Suprapubic skin (tissue), 4 donors: ENCODE measurements around the gene TAAR9.

Experiments used
- EP300 ChIP-seq: sonication (generic); formaldehyde crosslinking; IDR thresholded peaks from one replicate; pipeline ENCODE4 v1.6.1; 2017; ENCODE audit warnings: antibody characterized with exemption
- POLR2A ChIP-seq, 2 donors: fragments of 450-650 bp; IDR thresholded peaks; one replicate each; pipeline ENCODE4 v1.6.1; 2017; ENCODE audit warnings: antibody characterized with exemption in 2 of 2, mild to moderate bottlenecking in 2 of 2, moderate library complexity in 2 of 2
- POLR2AphosphoS5 ChIP-seq, 3 donors: sonication (generic); formaldehyde crosslinking; IDR thresholded peaks; one replicate each; pipeline ENCODE4 v1.6.1; 2017; ENCODE audit warnings: antibody characterized with exemption in 3 of 3
- TF ChIP-seq, protein P1 (sequence below), 2 donors: fragments of 200-600 bp in 1 of 2; fragments of 450-650 bp in 1 of 2; sonication (generic) in 1 of 2; IDR thresholded peaks; one replicate each; pipeline ENCODE4 v1.5.1; 2016 to 2019; ENCODE audit warnings: antibody characterized with exemption in 2 of 2, mild to moderate bottlenecking in 1 of 2, moderate library complexity in 1 of 2

DNA sequence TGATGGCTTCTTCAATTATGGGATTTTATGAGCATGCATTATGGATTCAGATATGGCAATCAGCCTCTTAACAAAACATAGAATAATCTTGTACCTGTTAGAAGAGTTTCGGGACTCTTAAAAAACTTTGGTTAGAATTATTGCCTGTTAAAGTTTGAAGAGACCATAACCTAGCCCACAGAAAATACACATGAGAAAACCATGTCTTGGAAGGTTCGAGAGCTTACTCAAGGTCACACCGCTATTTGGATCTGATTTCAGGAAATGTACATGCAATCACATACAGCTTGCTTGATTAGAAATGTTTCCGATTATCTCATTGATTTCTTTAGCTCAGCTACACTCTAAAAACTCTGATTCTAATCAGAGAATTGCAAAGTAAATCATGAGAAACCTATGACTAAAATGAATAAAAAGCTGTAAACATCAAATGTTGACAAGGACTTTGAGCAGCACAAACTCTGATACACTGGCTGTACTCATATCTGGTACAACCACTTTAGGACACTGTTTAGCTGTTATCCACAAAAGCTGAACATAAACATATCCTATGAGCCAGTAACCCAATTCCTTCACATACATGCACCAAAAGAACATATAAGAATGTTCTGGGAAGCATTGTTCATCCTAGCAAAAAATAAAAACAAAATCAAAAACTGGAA lies 41.4 kb upstream of the TAAR9 start:
- no peak for TF ChIP-seq POLR2A (IDR thresholded peaks at IDR 0.05)
- no peak for TF ChIP-seq EP300
- TF ChIP-seq, protein P1, sequence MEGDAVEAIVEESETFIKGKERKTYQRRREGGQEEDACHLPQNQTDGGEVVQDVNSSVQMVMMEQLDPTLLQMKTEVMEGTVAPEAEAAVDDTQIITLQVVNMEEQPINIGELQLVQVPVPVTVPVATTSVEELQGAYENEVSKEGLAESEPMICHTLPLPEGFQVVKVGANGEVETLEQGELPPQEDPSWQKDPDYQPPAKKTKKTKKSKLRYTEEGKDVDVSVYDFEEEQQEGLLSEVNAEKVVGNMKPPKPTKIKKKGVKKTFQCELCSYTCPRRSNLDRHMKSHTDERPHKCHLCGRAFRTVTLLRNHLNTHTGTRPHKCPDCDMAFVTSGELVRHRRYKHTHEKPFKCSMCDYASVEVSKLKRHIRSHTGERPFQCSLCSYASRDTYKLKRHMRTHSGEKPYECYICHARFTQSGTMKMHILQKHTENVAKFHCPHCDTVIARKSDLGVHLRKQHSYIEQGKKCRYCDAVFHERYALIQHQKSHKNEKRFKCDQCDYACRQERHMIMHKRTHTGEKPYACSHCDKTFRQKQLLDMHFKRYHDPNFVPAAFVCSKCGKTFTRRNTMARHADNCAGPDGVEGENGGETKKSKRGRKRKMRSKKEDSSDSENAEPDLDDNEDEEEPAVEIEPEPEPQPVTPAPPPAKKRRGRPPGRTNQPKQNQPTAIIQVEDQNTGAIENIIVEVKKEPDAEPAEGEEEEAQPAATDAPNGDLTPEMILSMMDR (IDR thresholded peaks at IDR 0.05), result no peak
- no peak for TF ChIP-seq POLR2AphosphoS5 (IDR thresholded peaks at IDR 0.05)
